Sigmoid colon (tissue), 7 donors: ENCODE results near the gene KCNF1. TPM values are rescaled to one million over a fixed set of nuclear protein-coding genes. Genes with fewer than 3 reads are reported as not detected.
A peak's percentile ranks its signal among the peaks of the same experiment; 100 is the strongest.

Experiments used
- DNase-seq: peaks from one replicate; pipeline ENCODE4 v3.0.0-alpha.2; 2019
- H3K27ac ChIP-seq, 4 donors: fragments of 200-600 bp; sonication (generic); one replicate each; pipeline ENCODE4 v1.5.1; 2016 to 2019; ENCODE audit warnings: mild to moderate bottlenecking in 1 of 4
- H3K27me3 ChIP-seq, 3 donors: fragments of 200-600 bp; sonication (generic); one replicate each; pipeline ENCODE4 v1.5.1; 2019; ENCODE audit warnings: mild to moderate bottlenecking in 1 of 3
- H3K36me3 ChIP-seq, 4 donors: fragments of 200-600 bp; sonication (generic); one replicate each; pipeline ENCODE4 v1.5.1; 2016 to 2019
- H3K4me1 ChIP-seq, 4 donors: fragments of 200-600 bp; sonication (generic); one replicate each; pipeline ENCODE4 v1.5.1; 2017 to 2019
- H3K4me3 ChIP-seq, 4 donors: fragments of 200-600 bp; sonication (generic); one replicate each; pipeline ENCODE4 v1.5.1; 2017 to 2019; ENCODE audit warnings: mild to moderate bottlenecking in 2 of 4, moderate library complexity in 1 of 4
- H3K9me3 ChIP-seq, 4 donors: fragments of 200-600 bp in 3 of 4; sonication (generic) in 3 of 4; one replicate each; pipeline versions ENCODE4 v1.5.1 to v1.6.1; 2013 to 2019
- EP300 ChIP-seq, 4 donors: sonication (generic); formaldehyde crosslinking; IDR thresholded peaks; one replicate each; pipeline ENCODE4 v1.6.1; 2017; ENCODE audit warnings: antibody characterized with exemption in 4 of 4
- POLR2A ChIP-seq, 2 donors: fragments of 450-650 bp; IDR thresholded peaks; one replicate each; pipeline ENCODE4 v1.6.1; 2016; ENCODE audit warnings: antibody characterized with exemption in 2 of 2, mild to moderate bottlenecking in 2 of 2, moderate library complexity in 2 of 2
- POLR2AphosphoS5 ChIP-seq, 4 donors: sonication (generic); formaldehyde crosslinking; IDR thresholded peaks; one replicate each; pipeline ENCODE4 v1.6.1; 2017; ENCODE audit warnings: antibody characterized with exemption in 4 of 4
- WGBS, 2 donors: extraction: QIAGEN DNeasy Blood & Tissue Kit; methylation state at CpG; one replicate each; pipeline ENCODE4 v1.1.7; 2013; 5-methylcytosine and 5-hydroxymethylcytosine counted together
- intact Hi-C: fragments of 100-400 bp; cut with DNase I; formaldehyde crosslinking; loops from one replicate; pipeline ENCODE4 v1.15.1; 2023
- polyA plus RNA-seq, 3 donors: library from polyadenylated mRNA; stranded (reverse); fragments of 200-250 nt; gene quantifications; one replicate each; pipeline ENCODE4 v1.2.3, GENCODE V29; 2013
- total RNA-seq, 4 donors: library from RNA; depleted of rRNA; stranded (reverse); fragments of >200 nt; gene quantifications; one replicate each; pipeline ENCODE4 v1.1.0, GENCODE V29; 2016
- TF ChIP-seq, protein P1 (sequence below), 4 experiments: fragments of 450-650 bp in 3 of 4; fragments of 200-600 bp in 1 of 4; IDR thresholded peaks; one replicate each; pipeline ENCODE4 v1.5.1; 2016 to 2019; ENCODE audit warnings: antibody characterized with exemption in 4 of 4, mild to moderate bottlenecking in 3 of 4, moderate library complexity in 2 of 4
- donor health status: healthy with polysubstance abuse.
- donor health status: Bipolar disorder and iron deficiency.
- donor health status: healthy.

Gene KCNF1
- total and polyA plus RNA-seq, 7 donors: 0.16 to 1.4 (median 0.94) TPM; not detected in 1

DNA sequence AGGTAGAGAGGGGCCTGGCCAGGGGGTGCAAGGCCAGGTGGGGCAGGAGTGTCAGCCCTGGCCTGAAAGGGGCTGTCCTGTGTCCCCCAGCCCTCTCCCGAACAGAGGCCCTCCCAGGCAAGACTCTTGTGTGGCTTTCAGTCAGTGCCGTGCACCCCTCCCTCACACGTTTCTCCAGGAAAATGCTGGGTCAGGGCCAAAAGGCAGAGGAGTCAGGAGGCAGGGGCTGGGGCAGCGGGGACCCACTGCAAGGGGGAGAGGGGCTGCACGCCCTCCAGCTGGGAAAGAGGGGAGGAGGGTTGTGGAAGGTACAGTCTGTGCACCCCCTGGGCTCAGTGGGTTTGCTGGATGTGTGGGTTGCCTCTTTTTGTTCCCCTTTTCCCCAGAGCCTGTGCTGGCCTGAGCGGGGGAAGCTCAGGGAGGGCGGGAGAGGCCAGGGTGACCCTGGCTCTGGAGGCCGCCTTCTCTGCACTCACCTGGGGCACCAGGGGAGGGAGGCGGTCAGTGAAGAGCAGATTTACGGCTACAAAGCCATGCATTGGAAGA, 4.1 kb downstream of the KCNF1 start:
- intact Hi-C loops: loop anchor here (10.0 kb wide), 1 partner anchor 209 kb away; no protein-coding TSS in a partner anchor
- Histone ChIP-seq H3K9me3 (no peaks in the 10 kb centered on the region), H3K36me3 (no peaks in the 10 kb centered on the region), H3K27me3 (peaks cover 4 to 28% (median 16%) of the 10 kb centered on the region in 3 donors), H3K27ac (no peak overlapping the region), H3K4me3 (no peak overlapping the region), H3K4me1 (peaks cover 0 to 15% (median 6%) of the 10 kb centered on the region in 4 donors)
- 82 to 85% methylated on average over 10 of the region's 10 CpGs for WGBS, 2 donors
- peak; percentile 53 for DNase-seq
- no peak for TF ChIP-seq POLR2A (IDR thresholded peaks at IDR 0.05)
- no peak for TF ChIP-seq POLR2AphosphoS5 (IDR thresholded peaks at IDR 0.05)
- TF ChIP-seq, protein P1, sequence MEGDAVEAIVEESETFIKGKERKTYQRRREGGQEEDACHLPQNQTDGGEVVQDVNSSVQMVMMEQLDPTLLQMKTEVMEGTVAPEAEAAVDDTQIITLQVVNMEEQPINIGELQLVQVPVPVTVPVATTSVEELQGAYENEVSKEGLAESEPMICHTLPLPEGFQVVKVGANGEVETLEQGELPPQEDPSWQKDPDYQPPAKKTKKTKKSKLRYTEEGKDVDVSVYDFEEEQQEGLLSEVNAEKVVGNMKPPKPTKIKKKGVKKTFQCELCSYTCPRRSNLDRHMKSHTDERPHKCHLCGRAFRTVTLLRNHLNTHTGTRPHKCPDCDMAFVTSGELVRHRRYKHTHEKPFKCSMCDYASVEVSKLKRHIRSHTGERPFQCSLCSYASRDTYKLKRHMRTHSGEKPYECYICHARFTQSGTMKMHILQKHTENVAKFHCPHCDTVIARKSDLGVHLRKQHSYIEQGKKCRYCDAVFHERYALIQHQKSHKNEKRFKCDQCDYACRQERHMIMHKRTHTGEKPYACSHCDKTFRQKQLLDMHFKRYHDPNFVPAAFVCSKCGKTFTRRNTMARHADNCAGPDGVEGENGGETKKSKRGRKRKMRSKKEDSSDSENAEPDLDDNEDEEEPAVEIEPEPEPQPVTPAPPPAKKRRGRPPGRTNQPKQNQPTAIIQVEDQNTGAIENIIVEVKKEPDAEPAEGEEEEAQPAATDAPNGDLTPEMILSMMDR (IDR thresholded peaks at IDR 0.05): no peak
- TF ChIP-seq EP300 (IDR thresholded peaks at IDR 0.05): no peak

- no peak for TF ChIP-seq POLR2AphosphoS5 (IDR thresholded peaks at IDR 0.05)
- TF ChIP-seq, protein P1 (IDR thresholded peaks at IDR 0.05): no peak
- H3K27ac ChIP-seq: no peak overlapping the region
- H3K4me1 ChIP-seq: peaks cover 0 to 10% (median 3%) of the 10 kb centered on the region in 4 donors
- intact Hi-C loops: loop anchor here (10.0 kb wide), 1 partner anchor 208 kb away; no protein-coding TSS in a partner anchor
- peaks cover 0 to 17% (median 16%) of the 10 kb centered on the region in 3 donors for H3K27me3 ChIP-seq
- 80 to 87% methylated on average over 6 of the region's 6 CpGs for WGBS, 2 donors
- H3K4me3 ChIP-seq: no peak overlapping the region
- no peaks in the 10 kb centered on the region for H3K9me3 ChIP-seq
- no peaks in the 10 kb centered on the region for H3K36me3 ChIP-seq
- DNase-seq: no peak
Measured at GRCh38 chr2:10916953-10917352, 5.2 kb downstream of the KCNF1 start.

DNA sequence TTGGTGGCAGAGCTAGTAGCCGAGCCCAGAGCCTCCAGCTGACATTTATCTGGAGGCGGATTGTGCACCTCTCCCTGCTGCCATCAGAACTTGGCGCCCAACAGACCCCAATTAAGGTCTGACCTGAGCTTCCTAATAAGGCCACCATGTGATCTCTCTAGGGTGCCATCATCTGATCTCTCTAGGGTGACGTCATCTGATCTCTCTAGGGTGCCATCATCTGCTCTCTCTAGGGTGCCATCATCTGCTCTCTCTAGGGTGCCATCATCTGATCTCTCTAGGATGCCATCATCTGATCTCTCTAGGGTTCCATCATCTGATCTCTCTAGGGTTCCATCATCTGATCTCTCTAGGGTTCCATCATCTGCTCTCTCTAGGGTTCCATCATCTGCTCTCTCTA, 6.2 kb downstream of the KCNF1 start:
- Histone ChIP-seq H3K27ac (no peak overlapping the region), H3K27me3 (peaks cover 0 to 9% (median 7%) of the 10 kb centered on the region in 3 donors), H3K4me3 (no peak overlapping the region), H3K9me3 (no peaks in the 10 kb centered on the region), H3K4me1 (peaks cover 0 to 10% (median 0%) of the 10 kb centered on the region in 4 donors), H3K36me3 (no peaks in the 10 kb centered on the region)
- TF ChIP-seq POLR2A (IDR thresholded peaks at IDR 0.05) (no peak), POLR2AphosphoS5 (IDR thresholded peaks at IDR 0.05) (no peak), EP300 (IDR thresholded peaks at IDR 0.05) (no peak)
- TF ChIP-seq, protein P1 (IDR thresholded peaks at IDR 0.05): no peak
- intact Hi-C loops: loop anchor here (10.0 kb wide), 1 partner anchor 207 kb away; no protein-coding TSS in a partner anchor
- DNase-seq: peak; percentile 32
- WGBS, 2 donors: 94% methylated on average over 4 of the region's 4 CpGs

- intact Hi-C loops: loop anchor here (10.0 kb wide), 1 partner anchor 206 kb away; no protein-coding TSS in a partner anchor
- Histone ChIP-seq H3K4me1 (peaks cover 0 to 4% (median 0%) of the 10 kb centered on the region in 4 donors), H3K4me3 (no peak overlapping the region), H3K27ac (no peak overlapping the region), H3K36me3 (no peaks in the 10 kb centered on the region), H3K27me3 (no peaks in the 10 kb centered on the region), H3K9me3 (no peaks in the 10 kb centered on the region)
- TF ChIP-seq POLR2A (IDR thresholded peaks at IDR 0.05) (no peak), EP300 (IDR thresholded peaks at IDR 0.05) (no peak), POLR2AphosphoS5 (IDR thresholded peaks at IDR 0.05) (no peak)
- TF ChIP-seq, protein P1 (IDR thresholded peaks at IDR 0.05): no peak
- WGBS, 2 donors: 33 to 65% methylated on average over 20 of the region's 20 CpGs
- peak; percentile 54 for DNase-seq
Measured at GRCh38 chr2:10918661-10919409, 7.1 kb downstream of the KCNF1 start.
